Left lung (tissue), 10 donors: Measurements from ENCODE around the gene GPR3. TPM values are rescaled to one million over a fixed set of nuclear protein-coding genes. Genes with fewer than 3 reads are reported as not detected.

Experiments used
- ATAC-seq: fragments of 200-7000 bp; cut with Tn5 transposase; one replicate; pipeline ENCODE4 v1.9.1; 2020; ENCODE audit warnings: moderate library complexity
- DNase-seq, 4 donors: peaks; one replicate each; pipeline ENCODE4 v3.0.0-alpha.2; 2013 to 2020
- H3K27ac ChIP-seq, 2 donors: fragments of 200-600 bp; sonication (generic) in 1 of 2; one replicate each; pipeline versions ENCODE4 v1.5.0 to v1.8.0; 2020 to 2021
- H3K27me3 ChIP-seq, 2 donors: fragments of 200-600 bp; sonication (generic) in 1 of 2; one replicate each; pipeline versions ENCODE4 v1.5.0 to v1.8.0; 2020 to 2021
- H3K36me3 ChIP-seq, 2 donors: fragments of 200-600 bp; sonication (generic) in 1 of 2; one replicate each; pipeline versions ENCODE4 v1.5.0 to v1.8.0; 2020 to 2021
- H3K4me1 ChIP-seq, 2 donors: fragments of 200-600 bp; one replicate each; pipeline ENCODE4 v1.8.0; 2021
- H3K4me3 ChIP-seq, 2 donors: fragments of 200-600 bp; sonication (generic) in 1 of 2; one replicate each; pipeline versions ENCODE4 v1.5.0 to v1.8.0; 2020 to 2021; ENCODE audit warnings: mild to moderate bottlenecking in 1 of 2
- H3K9me3 ChIP-seq, 2 donors: fragments of 200-600 bp; sonication (generic) in 1 of 2; one replicate each; pipeline versions ENCODE4 v1.5.0 to v1.8.0; 2020 to 2021
- intact Hi-C, 2 donors: fragments of 100-400 bp; cut with DNase I; formaldehyde crosslinking; loops; one replicate each; pipeline versions ENCODE4 v1.11.2 to v1.14.2; 2022
- polyA plus RNA-seq, 6 donors: library from polyadenylated mRNA; unstranded; fragments of 120-200 nt; gene quantifications; one replicate each; pipeline ENCODE4 v1.2.1, GENCODE V29; 2013; ENCODE audit not compliant: insufficient read length in 6 of 6
- total RNA-seq, 2 donors: library from RNA; stranded (reverse); fragmentation: NEBNext Ultra II Directional; extraction: Animal tissue kit (Norgen Biotek cat#: 25700); gene quantifications; one replicate each; pipeline ENCODE4 v1.2.1, GENCODE V29; 2021
- TF ChIP-seq, protein P1 (sequence below), 2 donors: fragments of 200-600 bp; sonication (generic) in 1 of 2; IDR thresholded peaks; one replicate each; pipeline versions ENCODE4 v1.5.0 to v1.8.0; 2021; ENCODE audit warnings: antibody characterized with exemption in 2 of 2
- donor health status: DM: no; HTN: yes; CAD: no.
- donor health status: DM: no; HTN: no; CAD: no.

GPR3 gene
- total and polyA plus RNA-seq, 8 donors = 0.16 to 1.7 (median 0.97) TPM

DNA sequence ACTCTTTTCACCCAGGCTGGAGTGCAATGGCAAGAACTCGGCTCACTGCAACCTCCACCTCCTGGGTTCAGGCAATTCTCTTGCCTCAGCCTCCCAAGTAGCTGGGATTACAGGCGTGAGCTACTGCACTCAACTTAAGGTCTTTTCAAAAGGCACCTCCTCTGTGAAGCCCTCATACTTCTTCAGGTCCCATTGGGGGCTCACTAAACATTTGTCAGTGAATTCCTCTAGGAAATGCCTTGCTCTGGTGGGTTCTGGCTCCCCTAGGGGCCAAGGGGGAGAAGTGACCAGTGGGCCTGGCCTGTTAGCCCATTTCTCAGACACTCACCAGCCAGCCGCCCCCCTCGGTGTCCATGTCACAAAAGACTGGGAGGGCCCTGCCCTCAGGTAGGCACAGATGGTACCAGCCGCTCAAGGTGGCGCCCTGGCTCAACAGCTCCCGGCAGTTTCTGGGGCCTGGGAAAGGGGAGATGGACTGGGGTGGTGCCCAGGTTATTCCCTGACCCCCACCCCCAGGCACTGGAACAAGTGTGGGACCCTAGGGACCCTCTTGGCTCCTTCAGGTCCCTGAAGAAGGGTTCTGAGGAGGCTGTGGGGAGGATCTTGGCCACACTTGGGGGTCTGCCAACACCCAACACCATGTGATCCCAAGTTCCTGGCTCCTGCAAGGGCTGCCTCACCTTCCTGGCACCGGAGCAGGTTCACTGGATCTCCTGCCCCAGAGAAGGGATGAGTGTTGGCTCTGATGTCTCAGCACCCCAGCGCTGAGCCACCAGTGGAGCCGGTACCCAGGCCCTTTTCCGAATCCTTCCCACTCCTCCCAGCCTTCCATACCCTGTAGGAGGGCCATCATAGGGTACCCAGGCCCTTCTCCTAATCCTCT is 19.4 kb upstream of the GPR3 start:
- TF ChIP-seq, protein P1, sequence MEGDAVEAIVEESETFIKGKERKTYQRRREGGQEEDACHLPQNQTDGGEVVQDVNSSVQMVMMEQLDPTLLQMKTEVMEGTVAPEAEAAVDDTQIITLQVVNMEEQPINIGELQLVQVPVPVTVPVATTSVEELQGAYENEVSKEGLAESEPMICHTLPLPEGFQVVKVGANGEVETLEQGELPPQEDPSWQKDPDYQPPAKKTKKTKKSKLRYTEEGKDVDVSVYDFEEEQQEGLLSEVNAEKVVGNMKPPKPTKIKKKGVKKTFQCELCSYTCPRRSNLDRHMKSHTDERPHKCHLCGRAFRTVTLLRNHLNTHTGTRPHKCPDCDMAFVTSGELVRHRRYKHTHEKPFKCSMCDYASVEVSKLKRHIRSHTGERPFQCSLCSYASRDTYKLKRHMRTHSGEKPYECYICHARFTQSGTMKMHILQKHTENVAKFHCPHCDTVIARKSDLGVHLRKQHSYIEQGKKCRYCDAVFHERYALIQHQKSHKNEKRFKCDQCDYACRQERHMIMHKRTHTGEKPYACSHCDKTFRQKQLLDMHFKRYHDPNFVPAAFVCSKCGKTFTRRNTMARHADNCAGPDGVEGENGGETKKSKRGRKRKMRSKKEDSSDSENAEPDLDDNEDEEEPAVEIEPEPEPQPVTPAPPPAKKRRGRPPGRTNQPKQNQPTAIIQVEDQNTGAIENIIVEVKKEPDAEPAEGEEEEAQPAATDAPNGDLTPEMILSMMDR (IDR thresholded peaks at IDR 0.05) = peak in 1 of 2 donors; percentile 26
- H3K4me3 ChIP-seq = peak overlapping the region in 1 of 2 donors; percentile 40
- ATAC-seq = no peak

DNA sequence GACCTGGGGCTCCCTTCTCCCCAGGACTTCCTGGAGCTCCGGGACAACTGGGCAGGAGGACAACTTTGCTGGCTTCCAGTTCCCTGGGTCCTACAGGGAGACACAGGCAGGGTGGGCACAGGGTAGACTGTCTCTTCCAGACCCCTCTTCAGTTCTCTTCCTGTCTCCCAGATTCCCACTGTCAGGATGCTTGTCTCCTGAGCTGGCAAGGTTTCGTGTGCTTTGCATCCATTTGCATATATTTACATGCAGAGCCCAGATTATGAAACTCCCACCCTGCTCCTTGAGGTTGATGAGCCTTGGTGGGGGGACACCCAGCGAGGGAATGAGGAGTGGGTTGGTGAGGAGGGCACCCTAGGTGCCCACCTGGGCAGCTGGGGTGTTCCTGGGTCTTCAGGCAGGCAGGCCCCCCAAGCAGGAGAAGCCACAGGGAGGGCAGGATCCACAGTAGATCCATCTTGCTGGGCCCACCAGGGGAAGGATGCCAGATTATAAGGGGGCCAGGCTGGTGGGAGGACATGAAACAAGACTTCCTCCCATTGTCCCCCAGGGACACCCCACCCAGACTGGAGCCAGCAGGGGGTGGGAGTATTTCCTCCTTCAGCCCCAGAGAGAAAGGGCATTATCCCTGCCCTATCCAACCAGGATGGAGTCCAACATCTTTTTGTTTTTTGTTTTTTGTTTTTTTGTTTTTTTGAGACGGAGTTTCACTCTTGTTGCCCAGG is 17.9 kb upstream of the GPR3 start, which contains the start of gene FCN3:
FCN3 (minus strand) TSS at position 463 of the 725 bp plus-strand sequence; CDS start at position 457, 6 bp downstream.
- Histone ChIP-seq H3K4me3 (peak within 1 kb of the TSS in 1 of 2 donors; percentile 40), H3K4me1 (peaks cover 0 to 15% of the 10 kb centered on the region in 2 donors), H3K27ac (peak within 1 kb of the TSS; percentile 10 to 73), H3K27me3 (no peaks in the 10 kb centered on the region), H3K9me3 (no peaks in the 10 kb centered on the region), H3K36me3 (no peaks in the 10 kb centered on the region)
- TF ChIP-seq, protein P1 (IDR thresholded peaks at IDR 0.05) = no peak
- intact Hi-C loops = no loop called here
- DNase-seq = no peak
- no peak for ATAC-seq

More for the DNA sequence above, 19.4 kb upstream of the GPR3 start:
- no peak for DNase-seq
- Histone ChIP-seq H3K27me3 (no peaks in the 10 kb centered on the region), H3K9me3 (no peaks in the 10 kb centered on the region), H3K27ac (peak overlapping the region in 1 of 2 donors; percentile 73), H3K36me3 (no peaks in the 10 kb centered on the region), H3K4me1 (peaks cover under 1 to 30% of the 10 kb centered on the region in 2 donors)
- intact Hi-C loops = no loop called here

DNA sequence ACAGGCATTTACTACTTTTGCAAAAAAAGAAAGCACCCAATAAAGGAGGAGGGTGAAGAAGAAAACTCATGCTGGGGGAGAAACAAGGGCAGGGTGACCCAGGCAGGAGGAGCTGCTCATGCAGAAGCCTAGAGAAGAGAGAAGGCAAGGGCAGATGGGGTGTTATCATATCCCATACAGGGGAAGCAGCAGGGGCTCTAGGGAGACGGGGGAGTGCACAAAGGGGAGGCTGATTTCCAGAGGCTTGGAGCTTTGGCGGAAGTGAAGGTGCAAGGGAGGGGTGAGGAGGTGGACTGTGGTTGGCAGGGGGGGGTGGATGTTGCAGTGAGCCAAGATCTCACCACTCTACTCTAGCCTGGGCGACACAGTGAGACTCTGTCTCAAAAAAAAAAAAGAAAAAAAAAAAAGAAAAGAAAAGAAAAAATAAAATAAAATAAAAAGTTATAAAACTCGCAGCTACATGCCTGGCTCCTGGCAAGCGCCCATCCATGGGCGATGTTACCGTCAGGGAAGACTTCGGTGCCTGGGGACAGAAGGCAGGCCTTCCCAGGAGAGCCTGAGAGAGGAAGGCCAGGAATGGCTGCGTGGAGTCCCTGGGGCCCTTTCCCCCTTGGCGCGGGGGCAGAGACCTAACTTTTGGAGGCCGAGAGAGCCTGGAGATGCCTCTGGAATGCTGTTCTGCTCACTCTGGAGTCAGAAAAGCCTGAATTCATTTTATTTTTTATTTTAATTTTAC is 14.5 kb upstream of the GPR3 start:
- Histone ChIP-seq H3K9me3 (no peaks in the 10 kb centered on the region), H3K27me3 (peaks cover 0 to 6% of the 10 kb centered on the region in 2 donors), H3K27ac (peak overlapping the region in 1 of 2 donors; percentile 13), H3K4me3 (no peak overlapping the region), H3K4me1 (peaks cover 3 to 28% of the 10 kb centered on the region in 2 donors), H3K36me3 (no peaks in the 10 kb centered on the region)
- DNase-seq (no peak), ATAC-seq (no peak)
- TF ChIP-seq, protein P1 (IDR thresholded peaks at IDR 0.05) = no peak
- intact Hi-C loops = no loop called here

DNA sequence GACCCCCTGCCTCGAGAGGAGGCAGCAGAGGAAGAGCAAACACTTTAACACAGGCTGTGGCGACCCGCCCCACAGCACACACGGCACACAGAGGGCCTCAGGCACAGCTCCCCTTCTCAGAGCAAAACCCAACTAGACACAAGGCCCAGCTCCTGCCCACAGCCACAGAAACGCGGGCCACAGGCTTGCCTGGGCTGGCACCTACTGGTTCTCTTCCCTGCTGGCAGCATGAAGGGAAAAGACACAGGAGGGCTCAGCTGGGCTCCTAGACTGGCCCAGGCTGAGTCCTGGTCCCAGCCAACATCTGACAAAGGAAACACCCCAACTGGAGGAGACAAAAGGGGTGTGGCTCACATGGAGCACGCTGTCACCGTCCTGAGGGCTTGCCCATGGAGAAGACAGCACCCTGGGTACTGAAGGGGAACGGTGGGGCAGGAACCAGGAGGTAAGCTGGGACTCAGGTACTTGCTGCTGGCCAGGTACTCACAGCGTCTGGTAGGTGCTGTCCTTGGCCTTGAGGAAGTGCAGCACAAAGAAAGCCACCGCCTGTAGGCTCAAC is 12.8 kb upstream of the GPR3 start:
- H3K4me1 ChIP-seq = peaks cover 3 to 31% of the 10 kb centered on the region in 2 donors
- TF ChIP-seq, protein P1 (IDR thresholded peaks at IDR 0.05) = no peak

More for the DNA sequence above, 12.8 kb upstream of the GPR3 start:
- Histone ChIP-seq H3K9me3 (no peaks in the 10 kb centered on the region), H3K4me3 (no peak overlapping the region), H3K36me3 (no peaks in the 10 kb centered on the region), H3K27ac (no peak overlapping the region), H3K27me3 (peaks cover 0 to 10% of the 10 kb centered on the region in 2 donors)
- DNase-seq (no peak), ATAC-seq (no peak)
- intact Hi-C loops = loop anchor here in 1 of 2 donors (10.0 kb wide), 1 partner anchor 275 kb away; no protein-coding TSS in a partner anchor
